ENCODE results near the gene USP3. TPM values are rescaled to one million over a fixed set of nuclear protein-coding genes. Genes with fewer than 3 reads are reported as not detected.

USP3 gene
- total RNA-seq, 1 donor from 2014 or later = 46.3 TPM

DNA sequence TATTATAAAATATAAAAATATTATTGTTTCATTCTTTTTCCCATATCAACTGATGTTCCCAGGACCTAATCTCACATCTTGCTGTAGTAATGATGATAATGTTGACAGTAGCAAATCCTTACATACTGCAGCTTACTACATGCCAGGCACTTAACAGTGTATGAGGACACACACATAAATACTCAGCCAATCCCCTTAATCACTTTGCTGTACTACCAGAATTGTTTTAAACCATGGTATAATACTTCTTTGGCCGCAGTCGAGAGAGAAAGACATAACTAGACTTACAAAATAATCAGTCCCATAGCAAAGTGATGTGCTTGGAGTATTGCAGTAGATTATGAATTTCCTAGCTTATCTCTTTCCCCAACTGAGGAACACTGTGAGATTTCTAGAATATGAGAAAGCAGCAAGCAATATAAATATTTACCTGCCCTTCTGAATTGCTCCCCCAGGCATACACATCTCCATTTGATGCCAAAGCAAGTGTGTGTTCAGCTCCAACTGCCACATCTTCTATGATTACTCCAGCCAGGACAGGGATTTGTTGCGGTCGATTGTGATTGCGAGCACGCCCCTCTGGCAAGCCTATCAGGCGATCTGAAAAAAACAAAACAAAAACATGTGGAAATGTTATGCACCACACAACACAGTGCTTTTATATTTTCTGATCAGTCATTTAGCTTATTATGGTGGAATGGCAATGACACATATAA lies 125.8 kb downstream of the USP3 start:
- Histone ChIP-seq H3K36me3 (ENCODE audit: control insufficient read depth, insufficient read depth, low read length) (no peaks in the 10 kb centered on the region), H3K4me3 (ENCODE audit: low read depth, low read length) (no peak overlapping the region), H3K27me3 (ENCODE audit: control insufficient read depth, insufficient read depth, low read length) (no peaks in the 10 kb centered on the region)
- DNase-seq (ENCODE audit: low read depth) = no peak
- TF ChIP-seq CTCF (IDR thresholded peaks at IDR 0.05; ENCODE audit: insufficient read depth, low read length, poor library complexity, severe bottlenecking) = no peak

DNA sequence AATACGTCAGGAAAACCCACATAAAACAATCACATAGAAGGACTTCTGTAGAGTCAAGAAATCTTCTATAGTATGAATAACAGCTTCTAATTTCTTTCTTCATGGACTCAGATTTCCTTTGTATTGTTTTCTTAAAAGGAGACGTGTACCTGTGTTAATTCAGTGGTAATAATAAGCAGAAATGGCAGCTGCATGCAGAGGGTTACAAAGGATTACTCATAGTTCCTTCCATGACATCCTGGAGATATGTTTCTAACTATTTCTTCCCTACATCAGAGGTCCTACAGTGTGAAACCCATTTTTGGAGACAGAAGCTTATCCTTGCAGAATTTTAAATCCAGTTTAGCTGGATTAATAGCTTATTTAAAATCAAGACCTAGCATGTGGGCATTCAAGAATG lies 128.9 kb downstream of the USP3 start:
- TF ChIP-seq CTCF (IDR thresholded peaks at IDR 0.05; ENCODE audit: insufficient read depth, low read length, poor library complexity, severe bottlenecking) = no peak
- H3K36me3 ChIP-seq (ENCODE audit: control insufficient read depth, insufficient read depth, low read length) = no peaks in the 10 kb centered on the region
- no peak overlapping the region for H3K4me3 ChIP-seq (ENCODE audit: low read depth, low read length)
- no peak for DNase-seq (ENCODE audit: low read depth)
- no peaks in the 10 kb centered on the region for H3K27me3 ChIP-seq (ENCODE audit: control insufficient read depth, insufficient read depth, low read length)

GRCh38 chr15:63634154-63634553 lies 129.8 kb downstream of the USP3 start:
- H3K27me3 ChIP-seq (ENCODE audit: control insufficient read depth, insufficient read depth, low read length) = no peaks in the 10 kb centered on the region
- DNase-seq (ENCODE audit: low read depth) = no peak
- no peaks in the 10 kb centered on the region for H3K36me3 ChIP-seq (ENCODE audit: control insufficient read depth, insufficient read depth, low read length)
- no peak overlapping the region for H3K4me3 ChIP-seq (ENCODE audit: low read depth, low read length)
- no peak for TF ChIP-seq CTCF (IDR thresholded peaks at IDR 0.05; ENCODE audit: insufficient read depth, low read length, poor library complexity, severe bottlenecking)

DNA sequence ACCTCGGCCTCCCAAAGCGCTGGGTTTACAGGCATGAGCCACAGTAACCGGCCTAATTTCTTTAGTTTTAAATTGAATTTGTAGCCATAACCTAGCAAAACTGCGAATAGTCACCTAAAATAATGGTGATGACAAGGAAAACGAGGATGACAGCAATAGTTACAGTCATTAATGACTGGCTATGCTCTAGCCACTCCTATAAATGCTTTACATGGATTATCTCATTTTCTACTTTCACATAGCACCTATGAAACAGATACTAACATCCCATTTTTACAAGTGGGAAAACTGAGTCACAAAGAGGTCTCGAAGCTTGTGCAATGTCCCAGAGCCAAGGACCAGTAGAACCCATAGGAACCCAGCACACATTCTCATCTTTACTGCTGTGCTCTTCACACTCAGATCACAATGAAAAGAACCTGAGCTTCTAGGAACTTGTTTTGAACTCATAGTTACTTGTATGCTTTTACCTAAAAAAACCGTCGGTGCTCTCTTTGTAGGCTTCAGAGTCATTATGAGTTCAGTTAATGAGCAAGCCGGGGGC lies 132.2 kb downstream of the USP3 start:
- no peaks in the 10 kb centered on the region for H3K27me3 ChIP-seq (ENCODE audit: control insufficient read depth, insufficient read depth, low read length)
- H3K36me3 ChIP-seq (ENCODE audit: control insufficient read depth, insufficient read depth, low read length) = no peaks in the 10 kb centered on the region
- no peak overlapping the region for H3K4me3 ChIP-seq (ENCODE audit: low read depth, low read length)
- DNase-seq (ENCODE audit: low read depth) = no peak
- no peak for TF ChIP-seq CTCF (IDR thresholded peaks at IDR 0.05; ENCODE audit: insufficient read depth, low read length, poor library complexity, severe bottlenecking)

DNA sequence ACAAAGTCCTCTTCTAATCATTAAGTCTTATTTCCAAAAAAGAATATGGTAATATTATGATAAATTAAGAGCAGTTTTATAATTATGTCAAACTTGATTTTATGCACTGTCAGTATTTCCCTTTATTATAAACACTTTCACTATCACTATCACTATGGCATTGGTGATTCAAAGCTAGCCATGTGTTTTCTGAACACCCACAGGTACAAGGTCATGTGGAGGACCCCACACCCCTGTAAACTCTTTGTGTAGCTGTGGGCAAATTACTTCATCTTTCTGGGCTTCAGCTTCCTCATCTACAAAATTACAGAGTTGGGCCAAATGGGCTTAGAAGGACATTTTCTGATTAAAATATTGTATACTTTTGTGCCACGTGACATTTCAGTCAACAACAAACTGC lies 134.4 kb downstream of the USP3 start:
- Histone ChIP-seq H3K4me3 (ENCODE audit: low read depth, low read length) (no peak overlapping the region), H3K36me3 (ENCODE audit: control insufficient read depth, insufficient read depth, low read length) (no peaks in the 10 kb centered on the region), H3K27me3 (ENCODE audit: control insufficient read depth, insufficient read depth, low read length) (no peaks in the 10 kb centered on the region)
- no peak for DNase-seq (ENCODE audit: low read depth)
- no peak for TF ChIP-seq CTCF (IDR thresholded peaks at IDR 0.05; ENCODE audit: insufficient read depth, low read length, poor library complexity, severe bottlenecking)

DNA sequence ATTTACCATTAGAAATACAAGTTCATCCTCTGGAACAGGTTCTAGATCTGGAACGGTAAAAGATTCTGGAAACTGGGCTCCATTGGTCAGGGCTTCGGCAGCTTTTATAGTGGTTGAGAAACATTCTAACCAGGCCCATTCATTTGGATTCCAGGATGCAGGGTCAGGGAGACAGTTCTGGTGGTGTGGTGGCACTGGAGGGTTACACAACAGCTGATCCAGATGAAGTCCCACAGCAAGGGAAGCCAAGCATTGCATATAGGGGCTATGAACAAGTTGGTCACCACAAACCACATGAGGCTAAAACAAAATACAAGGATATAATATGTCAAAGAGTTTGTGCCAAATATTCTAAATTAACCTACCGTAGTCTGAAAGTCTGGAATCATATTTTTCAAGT lies 135.8 kb downstream of the USP3 start:
- no peak for DNase-seq (ENCODE audit: low read depth)
- no peaks in the 10 kb centered on the region for H3K36me3 ChIP-seq (ENCODE audit: control insufficient read depth, insufficient read depth, low read length)
- TF ChIP-seq CTCF (IDR thresholded peaks at IDR 0.05; ENCODE audit: insufficient read depth, low read length, poor library complexity, severe bottlenecking) = no peak

More for the DNA sequence above, 135.8 kb downstream of the USP3 start:
- H3K27me3 ChIP-seq (ENCODE audit: control insufficient read depth, insufficient read depth, low read length) = no peaks in the 10 kb centered on the region
- H3K4me3 ChIP-seq (ENCODE audit: low read depth, low read length) = no peak overlapping the region
